ENCODE measurements around the gene PLPP2. TPM values are rescaled to one million over a fixed set of nuclear protein-coding genes. Genes with fewer than 3 reads are reported as not detected.

Gene PLPP2
- polyA plus RNA-seq, 1 donor from 2014 or later: 0.53 TPM

- Mint-ChIP-seq H3K9me3 (peaks cover 0 to 3% (median 2%) of the 10 kb centered on the region in 3 donors), H3K36me3 (peaks cover 24% of the 10 kb centered on the region), H3K4me3 (no peak overlapping the region), H3K27ac (no peak overlapping the region), H3K27me3 (no peaks in the 10 kb centered on the region), H3K4me1 (no peaks in the 10 kb centered on the region)
Observed at GRCh38 chr19:325937-326565, 34.8 kb upstream of the PLPP2 start.

- no peak overlapping the region for H3K4me3 Mint-ChIP-seq
- H3K27ac Mint-ChIP-seq: no peak overlapping the region
- peaks cover 20% of the 10 kb centered on the region for H3K36me3 Mint-ChIP-seq
- H3K4me1 Mint-ChIP-seq: no peaks in the 10 kb centered on the region
- H3K27me3 Mint-ChIP-seq: no peaks in the 10 kb centered on the region
- H3K9me3 Mint-ChIP-seq: no peaks in the 10 kb centered on the region
Observed at GRCh38 chr19:325173-325936, 34.2 kb upstream of the PLPP2 start.

GRCh38 chr19:324716-325115, 33.5 kb upstream of the PLPP2 start:
- no peaks in the 10 kb centered on the region for H3K9me3 Mint-ChIP-seq
- H3K27me3 Mint-ChIP-seq: no peaks in the 10 kb centered on the region
- peaks cover 23% of the 10 kb centered on the region for H3K36me3 Mint-ChIP-seq
- no peak overlapping the region for H3K4me3 Mint-ChIP-seq
- no peak overlapping the region for H3K27ac Mint-ChIP-seq
- no peaks in the 10 kb centered on the region for H3K4me1 Mint-ChIP-seq

GRCh38 chr19:322616-323015, 31.4 kb upstream of the PLPP2 start:
- peaks cover 12% of the 10 kb centered on the region for H3K36me3 Mint-ChIP-seq
- H3K4me1 Mint-ChIP-seq: no peaks in the 10 kb centered on the region
- H3K27ac Mint-ChIP-seq: no peak overlapping the region
- H3K9me3 Mint-ChIP-seq: peaks cover 0 to 6% (median 0%) of the 10 kb centered on the region in 3 donors
- H3K27me3 Mint-ChIP-seq: no peaks in the 10 kb centered on the region
- no peak overlapping the region for H3K4me3 Mint-ChIP-seq

GRCh38 chr19:318509-318774, 27.2 kb upstream of the PLPP2 start:
- no peak overlapping the region for H3K4me3 Mint-ChIP-seq
- no peaks in the 10 kb centered on the region for H3K27me3 Mint-ChIP-seq
- H3K27ac Mint-ChIP-seq: no peak overlapping the region
- H3K36me3 Mint-ChIP-seq: peaks cover 14% of the 10 kb centered on the region
- no peaks in the 10 kb centered on the region for H3K4me1 Mint-ChIP-seq
- H3K9me3 Mint-ChIP-seq: peaks cover 0 to 6% (median 0%) of the 10 kb centered on the region in 3 donors

- Mint-ChIP-seq H3K4me3 (no peak overlapping the region), H3K27me3 (no peaks in the 10 kb centered on the region), H3K36me3 (peaks cover 14% of the 10 kb centered on the region), H3K4me1 (no peaks in the 10 kb centered on the region), H3K9me3 (peaks cover 0 to 6% (median 0%) of the 10 kb centered on the region in 3 donors), H3K27ac (no peak overlapping the region)
Observed at GRCh38 chr19:317710-318508, 26.7 kb upstream of the PLPP2 start.

GRCh38 chr19:315811-316210, 24.6 kb upstream of the PLPP2 start:
- Mint-ChIP-seq H3K4me3 (no peak overlapping the region), H3K27ac (no peak overlapping the region)

GRCh38 chr19:313988-314815, 23.0 kb upstream of the PLPP2 start:
- H3K27ac Mint-ChIP-seq: peak overlapping the region in 2 of 3 donors; percentile 59 to 64
- no peaks in the 10 kb centered on the region for H3K27me3 Mint-ChIP-seq
- no peaks in the 10 kb centered on the region for H3K4me1 Mint-ChIP-seq
- no peak overlapping the region for H3K4me3 Mint-ChIP-seq
- peaks cover 10% of the 10 kb centered on the region for H3K36me3 Mint-ChIP-seq
- peaks cover 0 to 6% (median 0%) of the 10 kb centered on the region in 3 donors for H3K9me3 Mint-ChIP-seq

More at GRCh38 chr19:315811-316210, 24.6 kb upstream of the PLPP2 start:
- no peaks in the 10 kb centered on the region for H3K4me1 Mint-ChIP-seq
- H3K27me3 Mint-ChIP-seq: no peaks in the 10 kb centered on the region
- H3K9me3 Mint-ChIP-seq: peaks cover 0 to 6% (median 0%) of the 10 kb centered on the region in 3 donors
- H3K36me3 Mint-ChIP-seq: peaks cover 14% of the 10 kb centered on the region

GRCh38 chr19:313169-313987, 22.2 kb upstream of the PLPP2 start:
- Mint-ChIP-seq H3K4me3 (no peak overlapping the region), H3K4me1 (no peaks in the 10 kb centered on the region), H3K36me3 (peaks cover 10% of the 10 kb centered on the region), H3K9me3 (peaks cover 0 to 3% (median 0%) of the 10 kb centered on the region in 3 donors), H3K27ac (peak overlapping the region in 1 of 3 donors; percentile 64), H3K27me3 (no peaks in the 10 kb centered on the region)

GRCh38 chr19:311813-312261, 20.6 kb upstream of the PLPP2 start:
- Mint-ChIP-seq H3K9me3 (no peaks in the 10 kb centered on the region), H3K4me3 (no peak overlapping the region), H3K27ac (no peak overlapping the region), H3K36me3 (peaks cover 7% of the 10 kb centered on the region), H3K4me1 (no peaks in the 10 kb centered on the region), H3K27me3 (no peaks in the 10 kb centered on the region)

GRCh38 chr19:310781-311496, 19.7 kb upstream of the PLPP2 start:
- Mint-ChIP-seq H3K9me3 (no peaks in the 10 kb centered on the region), H3K27me3 (no peaks in the 10 kb centered on the region), H3K27ac (no peak overlapping the region), H3K4me1 (no peaks in the 10 kb centered on the region), H3K4me3 (no peak overlapping the region), H3K36me3 (peaks cover 7% of the 10 kb centered on the region)

- Mint-ChIP-seq H3K27ac (no peak overlapping the region), H3K4me1 (no peaks in the 10 kb centered on the region), H3K36me3 (peaks cover 7% of the 10 kb centered on the region), H3K9me3 (no peaks in the 10 kb centered on the region), H3K4me3 (no peak overlapping the region), H3K27me3 (no peaks in the 10 kb centered on the region)
Observed at GRCh38 chr19:310141-310651, 19.0 kb upstream of the PLPP2 start.

GRCh38 chr19:309206-309565, 18.0 kb upstream of the PLPP2 start:
- peaks cover 3% of the 10 kb centered on the region for H3K36me3 Mint-ChIP-seq
- no peak overlapping the region for H3K27ac Mint-ChIP-seq

More at GRCh38 chr19:309206-309565, 18.0 kb upstream of the PLPP2 start:
- Mint-ChIP-seq H3K4me1 (no peaks in the 10 kb centered on the region), H3K4me3 (no peak overlapping the region), H3K27me3 (no peaks in the 10 kb centered on the region), H3K9me3 (no peaks in the 10 kb centered on the region)

Data from IgD-negative memory B cell (primary cell).